ENCODE measurements around the gene MAP2K3. TPM values are rescaled to one million over a fixed set of nuclear protein-coding genes. Genes with fewer than 3 reads are reported as not detected.

The MAP2K3 gene
- total RNA-seq, 2 experiments from 2014 or later = 53.6 to 56.8 TPM

DNA sequence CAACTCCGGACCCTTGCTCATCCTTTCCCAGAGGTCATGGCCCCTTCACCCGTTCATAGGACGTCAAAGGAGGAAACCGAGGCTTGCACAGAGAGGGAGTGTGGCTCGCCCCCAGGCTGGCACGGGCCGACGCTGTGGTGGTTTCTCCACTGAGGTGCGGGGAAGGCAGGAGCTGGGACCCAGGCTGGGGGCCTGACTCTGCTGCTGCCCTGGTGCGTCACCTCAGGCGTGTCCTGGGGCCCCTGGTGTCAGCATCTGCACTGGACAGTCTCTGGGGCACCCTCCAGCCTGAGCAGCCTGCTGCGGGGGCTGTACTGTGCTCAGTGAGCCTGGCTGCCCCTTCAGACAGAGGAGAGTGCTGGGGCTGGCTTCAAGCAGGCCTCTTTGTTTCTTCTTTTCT, 7.4 kb downstream of the MAP2K3 start:
- Mint-ChIP-seq H3K27ac (no peak overlapping the region), H3K9me3 (no peaks in the 10 kb centered on the region), H3K27me3 (no peaks in the 10 kb centered on the region), H3K36me3 (peaks cover 2% of the 10 kb centered on the region), H3K4me1 (peaks cover 20% of the 10 kb centered on the region), H3K4me3 (no peak overlapping the region)
- ATAC-seq (ENCODE audit: low read depth) (no peak), DNase-seq (no peak)
- POLR2A ChIA-PET = no interaction called here

DNA sequence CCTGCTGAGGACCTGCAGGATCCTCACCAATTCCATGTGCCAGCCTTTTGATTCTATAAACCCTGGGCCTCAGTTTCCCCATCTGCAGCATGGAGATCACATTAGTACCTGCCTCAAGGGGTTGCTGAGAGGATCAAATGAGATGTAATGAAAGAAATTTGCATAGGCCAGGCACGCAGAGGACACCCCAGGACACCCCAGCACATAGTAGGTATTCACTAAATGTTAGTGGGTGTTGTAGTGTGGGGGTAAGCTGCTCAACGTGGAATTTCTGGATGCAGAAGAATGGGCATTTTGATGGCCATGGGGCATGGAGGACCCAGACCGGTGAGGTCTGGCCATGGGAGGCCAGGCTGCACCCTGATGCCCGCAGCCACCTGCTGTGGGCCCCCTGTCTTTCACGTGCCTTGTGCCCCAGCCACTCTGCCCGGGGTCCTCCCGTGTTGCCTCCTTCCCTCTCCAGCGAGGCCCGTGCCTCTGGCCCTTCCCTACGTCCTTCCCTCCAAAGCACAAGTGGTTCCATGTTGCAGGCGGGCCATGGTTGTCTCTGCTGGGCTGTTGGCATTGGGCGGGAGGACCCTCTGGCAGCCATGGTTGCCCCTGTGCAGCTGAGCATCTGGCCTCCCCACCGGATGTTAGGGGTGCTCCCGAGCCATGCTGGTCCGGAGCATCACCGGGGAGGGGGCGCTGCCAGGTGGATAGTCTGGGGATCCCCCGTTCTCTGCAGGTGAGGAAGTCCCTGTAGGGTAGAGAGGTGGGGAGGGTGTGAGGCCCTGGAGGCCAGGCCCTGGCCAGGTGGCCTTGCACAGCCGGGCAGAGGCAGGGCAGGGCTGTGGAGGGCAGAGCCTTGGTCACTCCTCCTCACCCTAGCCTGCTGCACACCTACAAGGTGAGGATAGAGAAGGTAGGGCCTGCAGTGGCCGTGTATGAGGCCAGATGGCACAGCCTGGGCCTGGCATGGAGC, 8.6 kb downstream of the MAP2K3 start:
- Mint-ChIP-seq H3K4me1 (peaks cover 12% of the 10 kb centered on the region), H3K4me3 (no peak overlapping the region), H3K36me3 (peaks cover 2% of the 10 kb centered on the region), H3K27ac (no peak overlapping the region), H3K27me3 (no peaks in the 10 kb centered on the region), H3K9me3 (no peaks in the 10 kb centered on the region)
- no peak for DNase-seq
- no peak for ATAC-seq (ENCODE audit: low read depth)
- POLR2A ChIA-PET = no interaction called here

DNA sequence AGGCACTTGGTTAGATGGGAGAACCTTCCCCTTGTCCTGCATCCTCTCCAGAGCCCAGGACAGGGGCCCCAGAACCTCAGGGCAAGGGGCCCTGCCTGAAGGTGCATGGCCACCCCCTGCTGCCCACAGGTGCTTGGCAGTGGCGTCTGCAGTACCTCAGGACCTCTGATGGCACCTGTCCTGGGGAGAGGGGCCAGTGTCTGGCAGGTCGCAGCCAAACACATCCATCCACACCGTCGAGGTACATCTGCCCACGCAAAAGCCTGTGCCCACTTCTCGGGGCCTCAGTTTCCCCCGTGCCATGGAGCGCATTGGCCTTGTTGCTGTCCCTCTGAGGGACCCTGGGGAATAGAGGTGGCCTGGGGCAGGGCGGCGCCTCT, 9.3 kb downstream of the MAP2K3 start:
- Mint-ChIP-seq H3K27ac (no peak overlapping the region), H3K9me3 (no peaks in the 10 kb centered on the region), H3K36me3 (peaks cover 2% of the 10 kb centered on the region), H3K4me1 (peaks cover 5% of the 10 kb centered on the region), H3K4me3 (no peak overlapping the region), H3K27me3 (no peaks in the 10 kb centered on the region)
- ATAC-seq (ENCODE audit: low read depth) = no peak
- POLR2A ChIA-PET = no interaction called here
- DNase-seq = no peak

DNA sequence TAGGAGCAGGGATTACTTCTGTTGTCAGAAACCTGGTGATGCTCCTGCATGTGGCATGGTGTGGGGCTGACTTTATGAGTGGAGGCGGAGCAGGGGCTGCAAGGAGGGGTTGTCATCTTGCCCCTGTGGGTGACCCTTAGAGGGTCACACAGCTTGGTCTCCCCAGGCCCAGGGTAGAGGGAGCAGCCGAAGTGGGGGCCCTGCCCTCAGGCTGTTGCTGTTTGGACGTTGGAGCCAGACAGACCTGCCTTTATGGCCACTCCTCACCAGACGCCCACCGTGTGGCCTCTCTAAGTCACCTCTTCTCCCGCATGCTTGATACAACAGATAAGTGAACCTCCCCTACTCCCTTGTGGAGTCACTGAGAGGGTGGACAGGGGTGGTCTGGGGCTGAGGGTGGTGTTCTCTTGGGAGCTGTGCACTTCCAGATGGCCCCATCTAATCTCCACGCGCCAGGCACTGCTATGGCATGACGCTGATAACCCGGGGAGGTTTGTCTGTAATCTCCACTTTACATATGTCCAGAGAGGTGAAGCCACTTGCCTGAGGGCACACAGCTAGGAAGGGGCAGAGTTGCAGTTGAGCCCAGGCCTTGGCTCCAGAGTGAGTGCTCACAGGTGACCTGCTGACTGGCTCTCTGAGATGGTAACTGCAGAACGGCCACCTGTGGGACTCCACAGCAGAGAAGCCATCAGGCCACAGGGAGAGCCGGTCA, 10.0 kb downstream of the MAP2K3 start:
- Mint-ChIP-seq H3K27me3 (no peaks in the 10 kb centered on the region), H3K4me3 (no peak overlapping the region), H3K9me3 (no peaks in the 10 kb centered on the region), H3K36me3 (peaks cover 2% of the 10 kb centered on the region), H3K27ac (no peak overlapping the region), H3K4me1 (peaks cover 4% of the 10 kb centered on the region)
- POLR2A ChIA-PET = no interaction called here
- ATAC-seq (ENCODE audit: low read depth) (no peak), DNase-seq (no peak)

DNA sequence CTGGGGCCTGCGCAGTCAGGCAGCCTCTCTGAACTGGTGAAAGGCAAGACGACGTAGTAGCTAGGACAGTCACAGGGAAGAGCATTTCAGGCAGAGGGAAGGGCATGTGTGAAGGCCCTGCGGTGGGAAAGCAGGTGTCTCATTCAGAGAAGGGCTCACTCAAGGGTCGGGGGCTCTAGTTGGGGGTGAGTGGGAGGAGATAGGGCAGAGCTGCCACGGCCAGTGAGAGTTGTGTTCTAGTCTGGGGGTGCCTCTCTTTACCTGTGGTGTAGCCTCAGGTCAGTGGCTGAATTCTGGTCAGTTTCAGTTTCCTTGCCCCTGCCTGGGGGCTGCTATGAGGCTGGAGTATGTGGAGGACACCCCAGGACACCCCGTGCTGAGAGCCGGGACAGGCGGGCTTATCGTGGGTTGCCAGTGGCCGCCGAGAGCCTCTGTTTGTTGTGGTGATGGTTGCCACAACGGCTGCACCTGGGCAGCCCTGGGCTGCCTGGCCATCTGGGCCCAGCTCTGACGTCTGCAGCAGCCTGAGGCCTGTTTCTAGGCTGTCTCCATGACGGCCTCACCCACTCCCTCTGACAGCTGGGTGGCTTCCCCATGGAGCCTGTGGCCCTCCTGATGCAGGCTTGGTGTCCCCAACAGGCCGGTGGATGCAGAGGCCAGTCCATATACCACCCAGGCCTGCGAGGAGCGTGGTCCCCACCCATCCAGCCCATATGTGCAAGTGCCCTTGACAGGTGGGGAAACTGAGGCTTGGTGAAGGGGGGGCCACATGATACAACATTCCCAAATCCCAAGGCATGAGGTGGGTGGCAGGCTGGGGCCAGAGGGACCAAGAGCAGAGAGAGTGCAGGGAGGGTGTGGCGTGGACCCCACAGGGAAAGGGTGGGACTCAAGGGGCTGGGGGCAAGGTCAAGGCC, 10.8 kb downstream of the MAP2K3 start:
- Mint-ChIP-seq H3K4me3 (no peak overlapping the region), H3K27me3 (no peaks in the 10 kb centered on the region), H3K4me1 (peaks cover 4% of the 10 kb centered on the region), H3K36me3 (peaks cover 3% of the 10 kb centered on the region), H3K27ac (no peak overlapping the region), H3K9me3 (no peaks in the 10 kb centered on the region)
- ATAC-seq (ENCODE audit: low read depth) (no peak), DNase-seq (no peak)
- POLR2A ChIA-PET = no interaction called here

DNA sequence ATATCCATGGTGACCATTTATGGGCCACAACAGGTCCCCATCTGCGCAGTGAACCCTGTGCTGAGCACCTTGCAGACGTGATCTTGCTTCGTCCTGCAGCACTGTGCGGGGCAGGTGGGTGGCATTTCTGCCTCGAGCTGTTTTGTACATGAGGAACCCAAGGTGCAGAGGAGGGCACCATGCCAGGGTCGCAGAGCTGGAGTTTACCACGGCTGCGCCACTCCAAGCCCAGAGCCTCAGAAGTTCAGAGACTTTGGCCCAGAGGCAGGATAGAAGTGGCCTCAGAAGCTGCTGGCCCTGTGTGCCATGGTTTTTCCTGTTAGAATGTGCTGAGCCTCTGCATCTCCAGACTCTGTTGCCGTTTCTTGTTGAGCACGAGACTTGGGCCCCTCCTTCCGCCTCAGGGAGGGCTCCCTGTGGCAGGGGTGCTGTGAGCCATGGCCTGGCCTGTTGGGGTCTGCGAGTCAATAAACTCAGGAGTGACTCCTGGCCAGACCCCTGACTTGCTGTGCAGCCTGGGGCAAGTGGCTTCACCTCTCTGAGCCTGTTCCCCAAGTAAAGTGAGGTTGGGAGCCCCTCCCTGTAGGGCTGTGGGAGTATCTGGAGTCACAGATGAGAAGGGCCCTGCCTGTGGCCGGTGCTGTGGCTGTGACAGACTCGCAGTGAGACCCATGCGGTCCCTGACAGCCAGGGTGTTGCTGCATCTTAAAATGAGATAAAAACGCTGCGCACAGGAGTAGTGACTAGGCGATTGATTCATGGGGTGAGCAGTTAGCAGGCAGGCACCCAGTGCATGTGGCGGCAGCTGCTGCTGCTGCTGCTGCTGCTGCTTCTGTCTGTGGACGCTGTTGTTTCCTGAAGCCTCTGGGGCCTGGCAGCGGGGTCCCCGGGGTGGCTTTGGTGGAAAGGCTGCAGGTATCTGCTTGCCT, 11.8 kb downstream of the MAP2K3 start:
- no peak overlapping the region for H3K27ac Mint-ChIP-seq
- no peaks in the 10 kb centered on the region for H3K9me3 Mint-ChIP-seq
- ATAC-seq (ENCODE audit: low read depth) (no peak), DNase-seq (no peak)
- H3K4me3 Mint-ChIP-seq = no peak overlapping the region
- no peaks in the 10 kb centered on the region for H3K27me3 Mint-ChIP-seq
- peaks cover 2% of the 10 kb centered on the region for H3K4me1 Mint-ChIP-seq
- peaks cover 9% of the 10 kb centered on the region for H3K36me3 Mint-ChIP-seq
- POLR2A ChIA-PET = no interaction called here

DNA sequence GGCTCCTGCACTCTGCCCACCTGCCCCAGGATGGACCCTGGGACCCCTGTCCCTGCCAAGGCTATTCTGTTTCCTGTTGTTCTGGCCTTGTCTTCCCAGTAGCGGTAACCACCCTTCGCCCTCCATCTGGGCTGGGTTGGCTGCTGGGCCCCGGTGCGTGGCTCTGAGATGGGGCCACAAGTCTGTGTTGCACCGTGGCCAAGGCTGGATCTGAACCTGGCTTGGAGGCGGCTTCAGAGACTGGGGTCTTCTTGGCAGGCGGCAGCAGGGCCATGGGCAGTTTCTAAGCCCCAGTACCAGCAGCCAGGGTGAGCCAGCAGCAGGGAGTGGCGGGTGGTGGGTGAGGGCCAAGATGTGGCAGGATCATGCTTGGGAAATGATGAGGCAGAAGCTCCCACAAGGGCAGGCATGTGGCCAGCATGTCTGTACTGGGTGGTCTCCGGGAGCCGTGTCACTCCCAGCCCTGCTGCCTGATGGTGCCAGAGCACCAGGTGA, 12.6 kb downstream of the MAP2K3 start:
- POLR2A ChIA-PET = no interaction called here
- Mint-ChIP-seq H3K4me3 (no peak overlapping the region), H3K27me3 (no peaks in the 10 kb centered on the region), H3K9me3 (no peaks in the 10 kb centered on the region), H3K36me3 (peaks cover 9% of the 10 kb centered on the region), H3K4me1 (peaks cover 2% of the 10 kb centered on the region), H3K27ac (no peak overlapping the region)
- ATAC-seq (ENCODE audit: low read depth) = no peak
- no peak for DNase-seq

DNA sequence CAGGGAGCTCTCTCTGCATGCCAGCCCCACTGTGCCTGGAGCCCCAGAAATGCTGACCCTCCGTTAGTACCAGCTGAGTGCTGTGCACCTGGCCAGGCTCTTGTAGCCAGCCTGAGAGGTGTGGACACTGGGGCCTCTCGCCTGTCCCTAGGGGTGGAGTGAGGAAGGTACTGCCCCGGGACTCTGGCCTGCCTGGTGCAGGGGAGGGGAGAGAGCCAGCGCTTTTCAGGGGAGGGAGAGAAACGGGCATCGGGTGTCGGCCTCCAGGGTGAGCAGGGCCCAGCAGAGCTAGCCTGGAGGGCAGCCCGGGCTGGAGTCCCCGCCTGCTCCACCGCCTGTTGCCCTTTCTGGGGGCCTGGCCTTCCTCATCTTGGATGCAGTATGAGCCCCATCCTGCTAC, 13.1 kb downstream of the MAP2K3 start:
- Mint-ChIP-seq H3K27ac (no peak overlapping the region), H3K36me3 (peaks cover 11% of the 10 kb centered on the region), H3K4me3 (no peak overlapping the region), H3K9me3 (no peaks in the 10 kb centered on the region), H3K27me3 (no peaks in the 10 kb centered on the region), H3K4me1 (peaks cover 2% of the 10 kb centered on the region)
- ATAC-seq (ENCODE audit: low read depth) (no peak), DNase-seq (no peak)
- POLR2A ChIA-PET = no interaction called here

DNA sequence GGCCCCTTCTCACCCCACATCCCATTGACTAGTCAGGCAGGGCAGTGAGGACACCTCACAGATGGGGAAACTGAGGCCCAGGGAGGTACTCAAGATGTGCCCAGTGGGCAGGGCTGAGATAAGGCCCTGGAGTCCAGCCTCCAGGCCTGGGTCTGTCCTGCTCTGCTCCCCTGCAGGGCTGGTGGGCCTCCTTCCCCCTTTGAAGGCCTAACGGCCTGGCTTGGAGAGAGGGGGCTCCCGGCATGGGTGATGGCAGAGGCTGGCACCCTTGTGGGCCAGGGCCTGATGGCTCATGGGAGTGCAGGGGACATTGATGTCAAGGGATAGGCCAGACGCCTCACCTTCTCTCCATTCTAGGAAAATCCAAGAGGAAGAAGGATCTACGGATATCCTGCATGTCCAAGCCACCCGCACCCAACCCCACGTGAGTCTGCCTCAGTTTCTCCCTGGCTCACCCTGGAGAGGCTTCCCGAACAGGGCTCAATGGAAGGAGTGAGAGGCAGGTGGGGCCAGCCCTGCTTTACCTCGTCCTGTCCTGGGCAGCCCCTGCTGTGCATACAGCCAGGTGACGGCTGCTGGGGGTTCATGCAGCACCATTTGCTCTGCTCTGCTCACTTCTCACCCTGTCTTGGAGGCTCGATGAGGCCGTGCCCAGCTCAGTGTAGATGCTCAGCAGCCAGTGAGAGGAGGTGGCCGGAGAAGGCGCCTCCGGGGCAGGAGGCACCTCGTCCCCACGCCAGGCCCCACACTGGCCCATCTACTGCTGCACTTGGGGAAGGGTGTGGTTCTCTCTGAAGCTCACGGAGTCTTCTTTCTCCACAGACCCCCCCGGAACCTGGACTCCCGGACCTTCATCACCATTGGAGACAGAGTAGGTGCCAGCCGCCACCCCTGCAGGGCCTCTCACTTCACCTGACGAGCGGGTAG, 13.8 kb downstream of the MAP2K3 start:
- H3K27ac Mint-ChIP-seq = no peak overlapping the region
- peaks cover 11% of the 10 kb centered on the region for H3K36me3 Mint-ChIP-seq
- H3K4me1 Mint-ChIP-seq = peaks cover 2% of the 10 kb centered on the region
- DNase-seq = no peak
- H3K4me3 Mint-ChIP-seq = no peak overlapping the region
- no peak for ATAC-seq (ENCODE audit: low read depth)
- H3K27me3 Mint-ChIP-seq = no peaks in the 10 kb centered on the region
- POLR2A ChIA-PET = no interaction called here
- no peaks in the 10 kb centered on the region for H3K9me3 Mint-ChIP-seq

DNA sequence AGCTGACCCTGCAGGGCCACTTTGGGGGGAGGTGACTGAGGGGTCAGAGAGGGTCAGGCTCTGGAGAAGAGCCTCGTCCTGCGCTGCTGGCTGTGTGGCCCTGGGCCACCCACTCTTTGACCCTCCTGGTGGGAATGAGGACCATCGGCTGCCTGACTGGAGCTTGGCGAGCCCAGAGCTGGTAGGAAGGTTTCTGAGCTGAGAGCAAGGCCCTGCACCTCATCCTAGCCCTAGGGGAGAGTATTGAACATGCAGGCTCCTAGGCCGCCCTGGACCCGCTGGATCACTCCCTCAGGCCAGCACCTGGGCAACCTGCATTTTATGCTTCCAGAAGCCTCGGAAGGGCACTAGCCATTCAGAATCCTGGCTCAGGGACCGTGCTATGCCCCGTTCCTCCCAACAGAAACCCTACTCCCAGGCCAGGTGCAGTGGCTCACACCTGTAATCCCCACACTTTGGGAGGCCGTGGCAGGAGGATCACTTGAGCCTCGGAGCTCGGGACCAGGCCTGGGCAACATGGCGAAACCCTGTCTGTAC, 14.5 kb downstream of the MAP2K3 start:
- DNase-seq (no peak), ATAC-seq (ENCODE audit: low read depth) (no peak)
- POLR2A ChIA-PET = interaction anchor here (0.7 kb wide), 1 partner anchor 1043 kb away, joined by 5 read pairs; no protein-coding TSS in a partner anchor
- Mint-ChIP-seq H3K27me3 (no peaks in the 10 kb centered on the region), H3K27ac (no peak overlapping the region), H3K4me3 (no peak overlapping the region), H3K36me3 (peaks cover 14% of the 10 kb centered on the region), H3K4me1 (peaks cover 2% of the 10 kb centered on the region), H3K9me3 (no peaks in the 10 kb centered on the region)

DNA sequence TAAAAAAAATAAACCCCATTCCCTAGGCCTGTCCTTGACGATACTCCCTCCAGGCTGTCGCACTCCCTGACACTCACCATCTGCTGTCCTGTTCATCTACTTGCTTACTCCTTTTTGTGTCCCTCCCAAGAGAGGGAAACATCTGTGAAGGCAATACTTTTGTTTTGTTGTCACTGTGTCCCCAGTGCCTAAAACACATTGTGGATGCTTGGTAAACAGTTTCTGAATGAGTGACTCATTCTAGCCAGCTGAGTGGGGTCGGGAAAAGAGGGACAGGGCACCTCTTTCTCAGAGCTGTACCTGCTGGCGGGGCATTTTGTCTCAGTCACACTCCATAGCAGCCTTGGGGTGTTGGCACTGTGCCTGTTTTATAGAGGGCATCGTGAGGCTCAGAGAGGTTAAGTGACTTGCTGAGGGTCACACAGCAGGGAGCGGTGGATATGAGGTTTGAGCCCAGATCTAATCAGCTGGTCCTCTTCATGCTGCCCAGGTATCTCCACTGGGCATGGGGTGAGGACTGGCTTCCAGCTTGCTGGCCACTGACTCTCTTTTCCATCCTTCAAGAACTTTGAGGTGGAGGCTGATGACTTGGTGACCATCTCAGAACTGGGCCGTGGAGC, 15.6 kb downstream of the MAP2K3 start:
- ATAC-seq (ENCODE audit: low read depth) = no peak
- no peak overlapping the region for H3K27ac Mint-ChIP-seq
- no peak overlapping the region for H3K4me3 Mint-ChIP-seq
- H3K4me1 Mint-ChIP-seq = peaks cover 2% of the 10 kb centered on the region
- no peak for DNase-seq
- H3K27me3 Mint-ChIP-seq = no peaks in the 10 kb centered on the region
- H3K36me3 Mint-ChIP-seq = peaks cover 16% of the 10 kb centered on the region
- no peaks in the 10 kb centered on the region for H3K9me3 Mint-ChIP-seq
- POLR2A ChIA-PET = no interaction called here

Data from activated naive CD8-positive, alpha-beta T cell treated with anti-CD3 and anti-CD28 coated beads, Interleukin-2, amount 10 ng/mL, durations not matched to agents 7 days and 5 days (primary cell).